ENCODE measurements around the gene PPP4C. TPM values are rescaled to one million over a fixed set of nuclear protein-coding genes. Genes with fewer than 3 reads are reported as not detected.

PPP4C gene
- total RNA-seq, 1 donor from 2014 or later = 68.9 TPM

DNA sequence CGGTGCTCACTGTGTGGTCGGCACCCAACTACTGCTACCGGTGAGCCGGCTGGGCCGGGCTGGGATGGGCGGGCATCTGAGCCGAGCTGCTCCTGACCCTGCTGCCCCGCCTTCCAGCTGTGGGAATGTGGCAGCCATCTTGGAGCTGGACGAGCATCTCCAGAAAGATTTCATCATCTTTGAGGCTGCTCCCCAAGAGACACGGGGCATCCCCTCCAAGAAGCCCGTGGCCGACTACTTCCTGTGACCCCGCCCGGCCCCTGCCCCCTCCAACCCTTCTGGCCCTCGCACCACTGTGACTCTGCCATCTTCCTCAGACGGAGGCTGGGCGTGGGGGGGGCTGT, 9.0 kb downstream of the PPP4C start:
- no peak overlapping the region for H3K27ac ChIP-seq
- TF ChIP-seq, protein P1, sequence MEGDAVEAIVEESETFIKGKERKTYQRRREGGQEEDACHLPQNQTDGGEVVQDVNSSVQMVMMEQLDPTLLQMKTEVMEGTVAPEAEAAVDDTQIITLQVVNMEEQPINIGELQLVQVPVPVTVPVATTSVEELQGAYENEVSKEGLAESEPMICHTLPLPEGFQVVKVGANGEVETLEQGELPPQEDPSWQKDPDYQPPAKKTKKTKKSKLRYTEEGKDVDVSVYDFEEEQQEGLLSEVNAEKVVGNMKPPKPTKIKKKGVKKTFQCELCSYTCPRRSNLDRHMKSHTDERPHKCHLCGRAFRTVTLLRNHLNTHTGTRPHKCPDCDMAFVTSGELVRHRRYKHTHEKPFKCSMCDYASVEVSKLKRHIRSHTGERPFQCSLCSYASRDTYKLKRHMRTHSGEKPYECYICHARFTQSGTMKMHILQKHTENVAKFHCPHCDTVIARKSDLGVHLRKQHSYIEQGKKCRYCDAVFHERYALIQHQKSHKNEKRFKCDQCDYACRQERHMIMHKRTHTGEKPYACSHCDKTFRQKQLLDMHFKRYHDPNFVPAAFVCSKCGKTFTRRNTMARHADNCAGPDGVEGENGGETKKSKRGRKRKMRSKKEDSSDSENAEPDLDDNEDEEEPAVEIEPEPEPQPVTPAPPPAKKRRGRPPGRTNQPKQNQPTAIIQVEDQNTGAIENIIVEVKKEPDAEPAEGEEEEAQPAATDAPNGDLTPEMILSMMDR (IDR thresholded peaks at IDR 0.05) = no peak

GRCh38 chr16:30085247-30085646, 9.5 kb downstream of the PPP4C start:
- Histone ChIP-seq H3K36me3 (peaks cover 61% of the 10 kb centered on the region), H3K4me3 (no peak overlapping the region), H3K27me3 (ENCODE audit: low read depth) (no peaks in the 10 kb centered on the region), H3K4me1 (peaks cover 5% of the 10 kb centered on the region), H3K9me3 (no peaks in the 10 kb centered on the region), H3K27ac (no peak overlapping the region)
- TF ChIP-seq, protein P1 (IDR thresholded peaks at IDR 0.05) = no peak
- DNase-seq (no peak), ATAC-seq (no peak)
- intact Hi-C loops (cut with DNase I) = no loop called here

More for the DNA sequence above, 9.0 kb downstream of the PPP4C start:
- no peak for DNase-seq
- peaks cover 65% of the 10 kb centered on the region for H3K36me3 ChIP-seq
- H3K4me3 ChIP-seq = no peak overlapping the region
- no peaks in the 10 kb centered on the region for H3K27me3 ChIP-seq (ENCODE audit: low read depth)
- ATAC-seq = peak in 1 of 2 donors; percentile 4
- intact Hi-C loops (cut with DNase I) = no loop called here
- no peaks in the 10 kb centered on the region for H3K4me1 ChIP-seq
- no peaks in the 10 kb centered on the region for H3K9me3 ChIP-seq

DNA sequence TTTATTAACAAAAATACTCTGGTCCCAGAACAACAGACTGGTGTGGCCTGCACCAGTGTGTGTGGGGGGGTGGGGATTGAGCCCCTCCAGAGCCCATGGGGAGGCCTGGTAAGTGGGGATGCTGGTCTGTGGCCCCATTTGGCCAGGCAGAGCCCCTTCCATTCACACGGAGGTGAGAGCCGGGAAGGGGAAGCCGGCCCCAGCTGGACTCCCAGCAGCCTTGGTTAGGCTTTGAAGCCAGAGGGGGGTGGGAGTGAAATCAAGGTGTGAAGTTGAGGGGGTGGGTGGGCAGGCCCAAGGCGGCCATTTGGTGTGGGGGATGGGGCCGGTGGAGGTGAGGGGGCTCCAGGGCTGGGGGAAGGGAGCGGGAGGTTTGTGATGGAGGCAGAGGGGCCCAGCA, 10.0 kb downstream of the PPP4C start:
- ATAC-seq (no peak), DNase-seq (no peak)
- TF ChIP-seq, protein P1 (IDR thresholded peaks at IDR 0.05) = no peak
- H3K27ac ChIP-seq = no peak overlapping the region
- H3K4me1 ChIP-seq = peaks cover 10% of the 10 kb centered on the region
- H3K9me3 ChIP-seq = no peaks in the 10 kb centered on the region
- H3K27me3 ChIP-seq (ENCODE audit: low read depth) = no peaks in the 10 kb centered on the region
- intact Hi-C loops (cut with DNase I) = no loop called here
- peaks cover 55% of the 10 kb centered on the region for H3K36me3 ChIP-seq
- H3K4me3 ChIP-seq = no peak overlapping the region

- Histone ChIP-seq H3K27ac (peak overlapping the region; percentile 24), H3K9me3 (no peaks in the 10 kb centered on the region), H3K4me1 (peaks cover 17% of the 10 kb centered on the region), H3K36me3 (peaks cover 48% of the 10 kb centered on the region), H3K27me3 (ENCODE audit: low read depth) (no peaks in the 10 kb centered on the region), H3K4me3 (no peak overlapping the region)
- DNase-seq (no peak), ATAC-seq (no peak)
- TF ChIP-seq, protein P1 (IDR thresholded peaks at IDR 0.05) = no peak
- intact Hi-C loops (cut with DNase I) = no loop called here
Measured at GRCh38 chr16:30086291-30087140, 10.7 kb downstream of the PPP4C start.

DNA sequence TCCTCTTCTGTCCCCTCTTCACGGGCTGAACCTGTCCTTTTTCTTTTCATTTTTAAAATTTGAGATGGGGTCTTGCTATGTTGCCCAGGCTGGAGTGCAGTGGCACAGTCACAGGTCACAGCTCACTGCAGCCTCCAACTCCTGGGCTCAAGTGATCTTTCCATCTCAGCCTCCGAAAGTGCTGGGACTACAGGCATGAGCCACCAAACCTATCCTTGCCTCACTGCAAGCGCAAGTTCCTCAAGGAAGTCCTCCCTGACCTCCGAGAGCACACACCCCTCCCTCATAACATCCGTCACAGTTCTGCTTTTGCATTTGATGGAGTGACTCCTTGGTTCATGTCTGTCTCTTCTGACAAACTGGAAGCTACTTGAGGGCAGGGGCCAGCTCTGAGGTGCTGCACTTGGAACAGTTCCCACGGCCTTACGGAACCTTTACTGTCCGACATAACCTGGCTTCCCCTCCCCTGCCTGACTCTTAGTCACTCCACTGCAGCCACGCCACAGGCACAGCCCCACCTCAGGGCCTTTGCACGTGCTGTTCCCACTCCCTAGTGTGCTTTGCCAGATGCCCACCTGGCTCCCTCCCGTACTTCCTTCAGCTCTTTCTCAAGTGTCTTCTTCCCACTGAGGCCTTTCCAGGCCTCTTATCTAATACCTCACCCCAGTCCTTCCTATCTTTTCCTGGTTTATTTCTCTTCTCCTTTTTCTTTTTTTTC, 11.5 kb downstream of the PPP4C start:
- Histone ChIP-seq H3K27ac (peak overlapping the region; percentile 24), H3K9me3 (no peaks in the 10 kb centered on the region), H3K36me3 (peaks cover 40% of the 10 kb centered on the region), H3K27me3 (ENCODE audit: low read depth) (no peaks in the 10 kb centered on the region), H3K4me1 (peaks cover 22% of the 10 kb centered on the region), H3K4me3 (no peak overlapping the region)
- intact Hi-C loops (cut with DNase I) = no loop called here
- ATAC-seq (no peak), DNase-seq (peak; percentile 60)
- TF ChIP-seq, protein P1 (IDR thresholded peaks at IDR 0.05) = no peak
